Left cardiac atrium (tissue), 4 donors: ENCODE measurements around the gene MINDY3. TPM values are rescaled to one million over a fixed set of nuclear protein-coding genes. Genes with fewer than 3 reads are reported as not detected.

ENCODE experiments used
- ATAC-seq, 2 donors: fragments of 200-7000 bp; cut with Tn5 transposase; one replicate each; pipeline ENCODE4 v1.9.1; 2020; ENCODE audit warnings: mild to moderate bottlenecking in 2 of 2, moderate library complexity in 2 of 2
- DNase-seq: peaks from one replicate; pipeline ENCODE4 v3.0.0-alpha.2; 2020
- intact Hi-C, 2 donors: fragments of 100-400 bp; cut with DNase I; formaldehyde crosslinking; loops; one replicate each; pipeline versions ENCODE4 v1.14.1 to v1.15.1; 2022 to 2023
- total RNA-seq, 2 donors: library from RNA; stranded (reverse); fragmentation: NEBNext Ultra II Directional; extraction: Animal tissue kit (Norgen Biotek cat#: 25700); gene quantifications; one replicate each; pipeline ENCODE4 v1.2.1, GENCODE V29; 2021
- donor health status: DM: no; HTN: yes; CAD: no.
- donor health status: DM: no; HTN: yes; CAD: no; lungs with severe emphysema.
- donor health status: DM: yes; HTN: yes; CAD: no.
- donor health status: Dilated cardiomyopathy.

MINDY3 gene
- total RNA-seq, 2 donors from 2014 or later, result 19.9 to 29.7 TPM

GRCh38 chr10:15815242-15815885 is 44.9 kb downstream of the MINDY3 start:
- ATAC-seq, result no peak
- DNase-seq, result no peak
- intact Hi-C loops, result no loop called here

GRCh38 chr10:15814565-15814964 is 45.7 kb downstream of the MINDY3 start:
- intact Hi-C loops, result no loop called here
- DNase-seq (no peak), ATAC-seq (no peak)

GRCh38 chr10:15813415-15813814 is 46.9 kb downstream of the MINDY3 start:
- intact Hi-C loops, result no loop called here
- ATAC-seq, result no peak

GRCh38 chr10:15809450-15809849 is 50.9 kb downstream of the MINDY3 start:
- DNase-seq (no peak), ATAC-seq (no peak)
- intact Hi-C loops, result no loop called here

More at GRCh38 chr10:15813415-15813814, 46.9 kb downstream of the MINDY3 start:
- DNase-seq, result no peak

- intact Hi-C loops, result no loop called here
- no peak for ATAC-seq
- no peak for DNase-seq
Measured at GRCh38 chr10:15808204-15808797, 52.0 kb downstream of the MINDY3 start.

- ATAC-seq (no peak), DNase-seq (no peak)
- intact Hi-C loops, result no loop called here
Measured at GRCh38 chr10:15805395-15806058, 54.8 kb downstream of the MINDY3 start.

- ATAC-seq (no peak), DNase-seq (no peak)
- intact Hi-C loops, result no loop called here
Measured at GRCh38 chr10:15804109-15804508, 56.2 kb downstream of the MINDY3 start.

- ATAC-seq (no peak), DNase-seq (no peak)
- intact Hi-C loops, result no loop called here
Measured at GRCh38 chr10:15802375-15802949, 57.8 kb downstream of the MINDY3 start.

GRCh38 chr10:15801641-15802040 is 58.7 kb downstream of the MINDY3 start:
- ATAC-seq (no peak), DNase-seq (no peak)
- intact Hi-C loops, result no loop called here

- DNase-seq (no peak), ATAC-seq (no peak)
- intact Hi-C loops, result no loop called here
Measured at GRCh38 chr10:15801147-15801546, 59.2 kb downstream of the MINDY3 start.

GRCh38 chr10:15797346-15797745 is 63.0 kb downstream of the MINDY3 start:
- DNase-seq (no peak), ATAC-seq (no peak)
- intact Hi-C loops, result no loop called here

GRCh38 chr10:15796762-15797161 is 63.5 kb downstream of the MINDY3 start:
- no peak for DNase-seq
- ATAC-seq, result no peak
- intact Hi-C loops, result no loop called here

- intact Hi-C loops, result no loop called here
- ATAC-seq (no peak), DNase-seq (no peak)
Measured at GRCh38 chr10:15796098-15796759, 64.1 kb downstream of the MINDY3 start.

- DNase-seq (no peak), ATAC-seq (no peak)
- intact Hi-C loops, result no loop called here
Measured at GRCh38 chr10:15795036-15795792, 65.1 kb downstream of the MINDY3 start.

- no peak for ATAC-seq
- no peak for DNase-seq
- intact Hi-C loops, result no loop called here
Measured at GRCh38 chr10:15794569-15794968, 65.7 kb downstream of the MINDY3 start.

- ATAC-seq (no peak), DNase-seq (no peak)
- intact Hi-C loops, result no loop called here
Measured at GRCh38 chr10:15793664-15794063, 66.6 kb downstream of the MINDY3 start.

GRCh38 chr10:15792777-15793176 is 67.5 kb downstream of the MINDY3 start:
- no peak for ATAC-seq
- intact Hi-C loops, result no loop called here
- DNase-seq, result no peak

- DNase-seq (peak; percentile 25), ATAC-seq (peak; percentile 70 to 79)
- intact Hi-C loops, result no loop called here
Measured at GRCh38 chr10:15791816-15792524, 68.3 kb downstream of the MINDY3 start.
